Nephron (organoid): ENCODE results near the gene TRNAU1AP.
A peak's percentile ranks its signal among the peaks of the same experiment; 100 is the strongest.
"Not testable (repeated sequence)": the region's sequence is repeated elsewhere in the genome, so short reads cannot be mapped to it uniquely, and the experiment has no call there.

Experiments
- H3K27ac Mint-ChIP-seq, 3 experiments: 2 replicates each; pipeline ENCODE4 v1.8.0; 2020; ENCODE audit warnings: mixed read lengths in 3 of 3, mild to moderate bottlenecking in 2 of 3, moderate library complexity in 1 of 3
- H3K27me3 Mint-ChIP-seq: 2 replicates; pipeline ENCODE4 v1.8.0; 2021; ENCODE audit warnings: low read depth, mild to moderate bottlenecking, moderate library complexity, mixed read lengths
- H3K36me3 Mint-ChIP-seq: 2 replicates; pipeline ENCODE4 v1.8.0; 2020; ENCODE audit warnings: low read depth, mixed read lengths
- H3K4me1 Mint-ChIP-seq: 2 replicates; pipeline ENCODE4 v1.8.0; 2020; ENCODE audit warnings: mixed read lengths
- H3K4me3 Mint-ChIP-seq, 3 experiments: 2 replicates each; pipeline ENCODE4 v1.8.0; 2020; ENCODE audit warnings: mild to moderate bottlenecking in 3 of 3, mixed read lengths in 3 of 3, moderate library complexity in 2 of 3
- H3K9me3 Mint-ChIP-seq: 2 replicates; pipeline ENCODE4 v1.8.0; 2020; ENCODE audit warnings: mixed read lengths
- CTCF ChIP-seq, 3 experiments: fragments of 200-600 bp; sonication (generic); IDR thresholded peaks; one replicate each; pipeline ENCODE4 v1.5.0; 2021; ENCODE audit warnings: antibody characterized with exemption in 3 of 3; ENCODE audit not compliant: unreplicated experiment in 3 of 3

Gene TRNAU1AP

GRCh38 chr1:28519946-28520725 lies 32.7 kb upstream of the TRNAU1AP start:
- H3K27ac Mint-ChIP-seq: peak overlapping the region in 1 of 3 experiments; percentile 27
- peaks cover 19% of the 10 kb centered on the region for H3K4me1 Mint-ChIP-seq
- peak overlapping the region; percentile 76 to 81 (median 76) for H3K4me3 Mint-ChIP-seq
- no peak for TF ChIP-seq CTCF (IDR thresholded peaks at IDR 0.05; ENCODE audit: unreplicated experiment in 3 of 3)
- no peaks in the 10 kb centered on the region for H3K9me3 Mint-ChIP-seq
- H3K27me3 Mint-ChIP-seq: no peaks in the 10 kb centered on the region
- H3K36me3 Mint-ChIP-seq: peaks cover 18% of the 10 kb centered on the region

GRCh38 chr1:28520796-28521195 lies 32.1 kb upstream of the TRNAU1AP start:
- not testable (repeated sequence) for H3K27me3 Mint-ChIP-seq, H3K9me3 Mint-ChIP-seq, H3K27ac Mint-ChIP-seq
- H3K4me1 Mint-ChIP-seq: peaks cover 19% of the 10 kb centered on the region
- peaks cover 18% of the 10 kb centered on the region for H3K36me3 Mint-ChIP-seq
- H3K4me3 Mint-ChIP-seq: peak overlapping the region in 1 of 3 experiments; percentile 76

- peaks cover 19% of the 10 kb centered on the region for H3K4me1 Mint-ChIP-seq
These were observed 31.3 kb upstream of the TRNAU1AP start for GRCh38 chr1:28521502-28522164.

DNA sequence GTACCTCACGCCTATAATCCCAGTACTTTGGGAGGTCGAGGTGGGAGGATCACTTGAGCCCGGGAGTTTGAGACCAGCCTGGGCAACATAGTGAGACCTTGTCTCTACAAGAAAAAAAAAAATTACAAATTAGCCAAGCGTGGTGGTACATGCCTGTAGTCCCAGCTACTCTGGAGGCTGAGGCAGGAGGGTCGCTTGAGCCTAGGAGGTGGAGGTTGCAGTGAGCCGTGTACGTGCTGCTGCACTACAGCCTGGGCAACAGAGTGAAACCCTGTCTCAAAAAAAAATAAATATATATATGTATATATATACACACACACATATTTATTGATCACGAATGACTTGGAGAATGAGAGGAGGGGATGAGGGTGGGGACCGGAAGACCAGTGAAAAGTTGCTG lies 30.3 kb upstream of the TRNAU1AP start:
- not testable (repeated sequence) for H3K27me3 Mint-ChIP-seq, H3K9me3 Mint-ChIP-seq, H3K4me3 Mint-ChIP-seq, H3K27ac Mint-ChIP-seq
- peaks cover 17% of the 10 kb centered on the region for H3K4me1 Mint-ChIP-seq
- peaks cover 18% of the 10 kb centered on the region for H3K36me3 Mint-ChIP-seq

More at GRCh38 chr1:28521502-28522164, 31.3 kb upstream of the TRNAU1AP start:
- TF ChIP-seq CTCF (IDR thresholded peaks at IDR 0.05; ENCODE audit: unreplicated experiment in 3 of 3): no peak
- Mint-ChIP-seq H3K27me3 (no peaks in the 10 kb centered on the region), H3K36me3 (peaks cover 18% of the 10 kb centered on the region), H3K9me3 (no peaks in the 10 kb centered on the region), H3K27ac (peak overlapping the region in 1 of 3 experiments; percentile 62), H3K4me3 (peak overlapping the region; percentile 36 to 70 (median 69))

DNA sequence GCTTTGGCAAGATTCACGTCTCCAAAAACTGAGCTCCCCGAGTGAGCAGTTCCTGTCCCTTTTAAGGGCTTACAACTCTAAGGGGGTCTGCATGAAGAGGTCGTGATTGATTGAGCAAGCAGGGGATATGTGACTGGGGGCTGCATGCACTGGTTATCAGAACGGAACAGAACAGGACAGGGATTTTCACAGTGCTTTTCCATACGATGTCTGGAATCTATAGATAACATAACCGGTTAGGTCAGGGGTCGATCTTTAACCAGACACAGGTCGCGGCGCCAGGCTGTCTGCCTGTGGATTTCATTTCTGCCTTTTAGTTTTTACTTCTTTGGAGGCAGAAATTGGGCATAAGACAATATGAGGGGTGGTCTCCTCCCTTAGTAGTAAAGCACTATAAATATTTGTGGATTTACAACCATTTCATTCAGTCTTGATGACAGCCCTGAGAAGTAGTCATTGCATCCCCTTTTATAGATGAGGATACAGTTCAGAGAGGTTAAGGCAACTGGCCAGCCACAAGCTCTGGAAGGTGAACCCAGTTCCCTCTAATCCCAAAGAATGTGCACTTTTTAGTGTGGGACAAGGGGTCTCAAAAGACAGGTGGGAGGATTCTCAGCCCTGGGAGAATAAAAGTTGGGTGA lies 27.8 kb upstream of the TRNAU1AP start:
- H3K4me3 Mint-ChIP-seq, H3K27me3 Mint-ChIP-seq, H3K4me1 Mint-ChIP-seq, H3K9me3 Mint-ChIP-seq, H3K27ac Mint-ChIP-seq: not testable (repeated sequence)
- peaks cover 24% of the 10 kb centered on the region for H3K36me3 Mint-ChIP-seq

GRCh38 chr1:28526886-28527285 lies 26.0 kb upstream of the TRNAU1AP start:
- Mint-ChIP-seq H3K27me3 (no peaks in the 10 kb centered on the region), H3K9me3 (no peaks in the 10 kb centered on the region), H3K27ac (no peak overlapping the region), H3K36me3 (peaks cover 31% of the 10 kb centered on the region), H3K4me1 (peaks cover under 1% of the 10 kb centered on the region), H3K4me3 (no peak overlapping the region)
- TF ChIP-seq CTCF (IDR thresholded peaks at IDR 0.05; ENCODE audit: unreplicated experiment in 3 of 3): no peak

DNA sequence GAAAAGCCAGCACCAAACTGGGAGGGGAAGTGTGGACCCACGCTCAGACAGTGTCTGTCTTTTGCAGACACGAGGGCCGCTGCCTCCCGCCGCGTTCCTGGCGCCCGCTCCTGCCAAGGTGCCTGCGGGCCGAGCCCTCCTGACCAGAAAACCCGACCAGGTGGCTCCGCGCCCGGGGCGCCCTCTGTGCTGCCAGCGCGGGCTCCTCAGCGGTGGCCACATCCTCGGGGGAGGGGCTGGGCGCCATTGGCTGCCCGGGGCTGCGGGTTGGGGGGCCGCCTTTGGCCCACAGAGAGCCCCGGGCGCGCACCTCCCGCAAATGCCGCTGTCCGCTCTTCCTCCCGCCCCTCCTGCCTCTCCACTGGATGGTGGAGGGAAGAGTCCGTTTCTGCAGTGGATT lies 22.4 kb upstream of the TRNAU1AP start:
- no peak overlapping the region for H3K4me3 Mint-ChIP-seq
- H3K27me3 Mint-ChIP-seq: no peaks in the 10 kb centered on the region
- no peak overlapping the region for H3K27ac Mint-ChIP-seq
- H3K36me3 Mint-ChIP-seq: peaks cover 31% of the 10 kb centered on the region
- H3K4me1 Mint-ChIP-seq: no peaks in the 10 kb centered on the region
- no peaks in the 10 kb centered on the region for H3K9me3 Mint-ChIP-seq
- no peak for TF ChIP-seq CTCF (IDR thresholded peaks at IDR 0.05; ENCODE audit: unreplicated experiment in 3 of 3)
